ENCODE results near the gene ST7.

Gene ST7

GRCh38 chr7:117250245-117250644 is 296.9 kb downstream of the ST7 start:
- in situ Hi-C loops (cut with MboI; ENCODE audit: low sequenced_read_pairs) = no loop called here

- in situ Hi-C loops (cut with MboI; ENCODE audit: low sequenced_read_pairs) = no loop called here
These were observed 297.5 kb downstream of the ST7 start for GRCh38 chr7:117250801-117251200.

- in situ Hi-C loops (cut with MboI; ENCODE audit: low sequenced_read_pairs) = no loop called here
These were observed 298.4 kb downstream of the ST7 start for GRCh38 chr7:117251687-117252086.

GRCh38 chr7:117259615-117260014 is 306.3 kb downstream of the ST7 start:
- in situ Hi-C loops (cut with MboI; ENCODE audit: low sequenced_read_pairs) = no loop called here

GRCh38 chr7:117262546-117262945 is 309.2 kb downstream of the ST7 start:
- in situ Hi-C loops (cut with MboI; ENCODE audit: low sequenced_read_pairs) = no loop called here

- in situ Hi-C loops (cut with MboI; ENCODE audit: low sequenced_read_pairs) = no loop called here
These were observed 311.4 kb downstream of the ST7 start for GRCh38 chr7:117264716-117265115.

GRCh38 chr7:117269417-117269816 is 316.1 kb downstream of the ST7 start:
- in situ Hi-C loops (cut with MboI; ENCODE audit: low sequenced_read_pairs) = no loop called here

GRCh38 chr7:117269886-117270285 is 316.6 kb downstream of the ST7 start:
- in situ Hi-C loops (cut with MboI; ENCODE audit: low sequenced_read_pairs) = no loop called here

GRCh38 chr7:117270371-117270770 is 317.1 kb downstream of the ST7 start:
- in situ Hi-C loops (cut with MboI; ENCODE audit: low sequenced_read_pairs) = no loop called here

GRCh38 chr7:117271566-117271965 is 318.3 kb downstream of the ST7 start:
- in situ Hi-C loops (cut with MboI; ENCODE audit: low sequenced_read_pairs) = no loop called here

- in situ Hi-C loops (cut with MboI; ENCODE audit: low sequenced_read_pairs) = no loop called here
These were observed 318.9 kb downstream of the ST7 start for GRCh38 chr7:117272017-117272759.

- in situ Hi-C loops (cut with MboI; ENCODE audit: low sequenced_read_pairs) = no loop called here
These were observed 320.0 kb downstream of the ST7 start for GRCh38 chr7:117273325-117273724.

- in situ Hi-C loops (cut with MboI; ENCODE audit: low sequenced_read_pairs) = no loop called here
These were observed 320.5 kb downstream of the ST7 start for GRCh38 chr7:117273814-117274225.

GRCh38 chr7:117274951-117275350 is 321.6 kb downstream of the ST7 start:
- in situ Hi-C loops (cut with MboI; ENCODE audit: low sequenced_read_pairs) = no loop called here

- in situ Hi-C loops (cut with MboI; ENCODE audit: low sequenced_read_pairs) = no loop called here
These were observed 324.3 kb downstream of the ST7 start for GRCh38 chr7:117277576-117277975.

- in situ Hi-C loops (cut with MboI; ENCODE audit: low sequenced_read_pairs) = no loop called here
These were observed 324.7 kb downstream of the ST7 start for GRCh38 chr7:117278040-117278439.

- in situ Hi-C loops (cut with MboI; ENCODE audit: low sequenced_read_pairs) = no loop called here
These were observed 325.9 kb downstream of the ST7 start for GRCh38 chr7:117279203-117279602.

Data from HL-60/S4 treated with phorbol 12-myristate 13-acetate at 8.2 ng/mL for 4 days and 3 days (cell line).